GM18502 (cell line): ENCODE measurements around the gene MR1.
A peak's percentile ranks its signal among the peaks of the same experiment; 100 is the strongest.

Source experiments
- ATAC-seq: cut with Tn5 transposase; IDR thresholded peaks from one replicate; pipeline ENCODE4 v1.9.1; 2021; ENCODE audit warnings: mild to moderate bottlenecking; ENCODE audit not compliant: unreplicated experiment, poor library complexity

MR1 gene

DNA sequence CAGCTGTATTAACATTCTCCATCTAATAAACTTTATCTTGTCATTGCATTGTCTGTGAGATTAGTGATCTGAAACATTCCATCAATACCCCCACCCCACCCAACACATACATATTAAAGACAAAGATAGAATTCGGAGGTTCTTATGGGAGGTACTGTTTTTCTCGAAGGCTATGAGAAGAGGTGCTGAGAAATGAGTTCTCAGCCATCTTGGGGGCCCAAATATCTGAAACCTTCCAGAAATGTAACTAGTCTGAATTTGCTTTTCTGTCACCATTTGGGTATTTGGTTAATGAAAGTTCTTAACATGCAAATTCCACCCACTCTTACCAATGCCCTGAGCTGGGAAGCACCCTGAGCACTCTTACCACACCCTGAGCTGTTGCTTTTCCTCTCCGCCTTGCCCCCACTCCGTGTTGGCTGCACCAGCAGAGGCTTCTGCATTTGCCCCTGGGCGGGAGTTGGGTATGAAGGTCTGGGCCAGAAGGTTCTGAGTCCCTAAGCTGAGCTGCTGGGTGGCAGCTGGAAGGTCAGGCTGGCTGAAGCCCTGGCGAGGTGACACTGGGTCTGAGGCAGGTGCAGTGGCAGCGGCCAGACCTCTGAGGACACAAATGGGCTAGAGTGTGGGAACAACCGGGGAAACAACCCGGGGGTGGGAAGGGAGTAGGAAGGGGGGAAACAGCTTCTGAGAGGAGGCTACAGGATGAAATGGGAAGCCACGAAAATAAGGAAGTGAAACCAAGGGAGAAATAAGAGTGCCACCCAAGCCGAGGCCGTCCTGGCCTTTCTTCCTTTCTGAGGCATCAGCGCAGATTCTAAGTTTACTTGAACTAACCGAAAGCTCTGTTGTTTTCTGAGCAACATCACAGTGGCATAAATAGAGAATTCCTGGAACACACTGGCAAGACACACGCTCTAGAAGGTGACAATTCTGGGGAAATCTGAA is 28.4 kb downstream of the MR1 start:
- peak; percentile 87 for ATAC-seq

DNA sequence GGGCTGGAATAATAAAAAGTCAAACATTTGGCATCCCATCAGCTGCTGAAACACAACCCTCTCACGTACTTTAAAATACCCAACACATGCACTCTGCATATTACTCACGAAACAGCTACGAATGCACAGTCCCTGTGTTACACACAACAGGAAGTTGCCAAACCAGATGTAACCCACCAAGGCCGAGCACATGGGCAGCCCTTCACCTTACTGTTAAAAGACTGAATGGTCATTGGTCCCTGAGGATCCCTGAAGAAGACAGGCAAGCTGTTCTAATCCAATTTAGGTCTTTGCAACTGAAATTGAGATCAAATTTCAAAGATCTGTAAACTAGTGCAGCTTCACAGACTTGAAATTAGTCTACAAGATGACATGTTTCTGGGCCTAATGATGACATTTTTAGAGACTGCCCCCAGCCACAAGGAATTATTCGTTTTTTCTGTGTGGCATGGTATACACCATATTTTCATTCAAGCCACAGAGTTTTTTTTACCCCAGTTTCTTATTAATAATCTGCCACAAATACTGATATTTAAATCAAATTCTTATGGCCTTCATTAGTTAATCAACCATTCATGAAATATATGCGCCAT is 29.1 kb downstream of the MR1 start:
- ATAC-seq: peak; percentile 77

DNA sequence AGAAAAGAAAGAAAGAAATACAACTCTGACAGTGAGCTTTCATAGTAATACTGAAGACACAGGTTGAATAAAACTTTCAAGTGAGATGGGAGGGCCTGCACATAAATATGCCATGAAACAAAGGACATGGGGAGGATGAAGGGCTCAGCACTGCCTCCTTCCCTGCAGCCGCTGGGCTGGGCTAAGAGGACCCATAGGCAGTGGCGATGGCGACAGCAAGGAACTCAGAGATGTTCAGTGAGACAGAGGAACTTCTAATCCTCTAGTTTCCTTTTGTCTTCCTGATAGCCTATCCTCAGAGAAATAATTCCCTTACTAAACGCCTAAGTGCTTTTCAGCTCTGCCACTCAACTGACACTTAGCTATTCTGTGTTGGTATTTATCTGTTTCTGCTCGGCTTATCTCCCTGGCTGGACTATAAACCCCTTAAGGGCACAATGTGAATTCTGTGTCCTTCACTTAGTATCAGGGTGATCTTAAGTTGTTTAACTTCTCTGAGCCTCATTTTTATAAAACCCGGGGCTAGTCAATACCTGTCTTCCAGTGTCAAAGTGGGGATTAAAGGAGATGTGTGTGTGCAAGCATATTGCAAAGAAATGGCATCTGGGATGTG is 30.3 kb downstream of the MR1 start:
- ATAC-seq: no peak

DNA sequence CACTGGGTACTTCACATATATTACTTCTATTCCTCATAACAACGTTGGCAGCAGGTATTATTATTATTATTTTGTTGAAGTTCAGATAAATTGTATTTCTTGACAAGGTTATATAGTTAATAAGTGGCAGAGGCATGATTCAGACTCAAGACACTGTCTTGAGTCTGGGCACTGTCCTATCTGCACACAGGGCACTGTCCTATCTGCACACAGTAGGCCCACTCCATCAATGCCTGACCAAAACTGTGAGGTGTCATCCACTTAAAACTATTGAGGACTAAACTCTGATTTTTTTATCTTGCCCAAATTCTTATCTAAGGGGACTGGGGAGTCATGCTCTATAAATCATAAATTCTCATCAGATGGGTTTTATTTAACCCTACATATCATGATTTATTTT is 30.9 kb downstream of the MR1 start:
- ATAC-seq: no peak

DNA sequence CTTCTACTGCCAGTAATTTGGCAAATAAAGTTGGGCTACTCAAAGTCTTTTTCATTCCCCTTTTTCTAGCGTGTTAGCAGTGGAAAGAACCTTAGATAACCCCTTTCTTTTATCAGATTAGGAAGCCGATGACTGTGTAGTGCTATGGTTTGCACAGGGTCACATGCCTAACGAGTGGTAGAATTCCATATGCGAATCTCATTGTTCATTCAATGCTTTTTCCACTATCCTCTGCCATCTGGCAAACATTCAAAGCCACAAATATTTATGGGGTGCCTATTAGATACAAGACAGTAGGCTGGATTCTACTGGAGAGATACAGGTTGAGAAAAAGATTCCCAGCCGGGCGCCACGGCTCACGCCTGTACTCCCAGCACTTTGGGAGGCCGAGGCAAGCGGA is 39.9 kb downstream of the MR1 start:
- ATAC-seq: no peak

DNA sequence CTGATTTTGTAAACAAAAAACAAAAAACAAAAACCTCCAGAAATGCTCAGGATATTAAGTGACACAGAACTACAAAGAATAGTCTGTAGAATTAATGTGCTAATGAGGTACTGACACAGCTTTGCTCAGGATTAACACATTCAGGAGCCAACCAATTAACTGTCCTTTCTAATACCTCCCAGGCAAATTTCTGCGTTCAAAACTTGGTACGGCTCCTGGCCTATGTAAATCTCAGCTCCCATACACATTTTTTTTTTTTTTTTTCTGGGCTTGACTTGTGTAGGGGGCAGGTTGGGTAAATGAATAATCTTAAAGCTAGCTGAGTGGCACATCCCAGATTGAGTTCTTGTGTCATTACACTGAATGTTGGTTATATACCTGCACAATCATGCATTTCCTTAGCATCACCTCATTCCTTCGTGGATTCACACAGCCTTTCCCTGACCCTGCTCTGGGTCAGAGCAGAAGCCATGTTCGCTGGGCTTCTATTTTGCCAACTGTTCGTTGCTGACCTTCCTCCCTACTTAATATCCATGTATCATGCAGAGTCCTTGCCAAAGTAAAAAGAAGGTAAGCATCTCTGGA is 42.1 kb downstream of the MR1 start:
- no peak for ATAC-seq

DNA sequence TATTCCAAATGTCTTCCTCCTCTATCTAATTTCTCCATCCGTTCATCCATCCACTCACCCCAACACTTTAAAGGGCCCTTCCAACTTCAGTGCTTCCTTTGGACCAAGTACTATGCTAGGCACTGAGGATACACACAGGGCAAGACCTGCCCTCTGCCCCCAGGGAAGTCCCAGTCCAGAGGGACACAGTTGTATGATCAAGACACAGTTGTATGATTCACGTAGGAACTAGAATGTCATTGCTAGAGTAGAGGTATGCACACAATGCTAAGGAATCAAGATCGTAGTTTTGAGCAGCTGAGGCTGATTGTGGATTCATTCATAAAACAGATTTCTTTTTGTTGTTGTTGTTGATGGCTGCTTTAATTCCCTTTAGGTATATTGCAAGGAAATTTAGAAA is 43.1 kb downstream of the MR1 start:
- no peak for ATAC-seq

DNA sequence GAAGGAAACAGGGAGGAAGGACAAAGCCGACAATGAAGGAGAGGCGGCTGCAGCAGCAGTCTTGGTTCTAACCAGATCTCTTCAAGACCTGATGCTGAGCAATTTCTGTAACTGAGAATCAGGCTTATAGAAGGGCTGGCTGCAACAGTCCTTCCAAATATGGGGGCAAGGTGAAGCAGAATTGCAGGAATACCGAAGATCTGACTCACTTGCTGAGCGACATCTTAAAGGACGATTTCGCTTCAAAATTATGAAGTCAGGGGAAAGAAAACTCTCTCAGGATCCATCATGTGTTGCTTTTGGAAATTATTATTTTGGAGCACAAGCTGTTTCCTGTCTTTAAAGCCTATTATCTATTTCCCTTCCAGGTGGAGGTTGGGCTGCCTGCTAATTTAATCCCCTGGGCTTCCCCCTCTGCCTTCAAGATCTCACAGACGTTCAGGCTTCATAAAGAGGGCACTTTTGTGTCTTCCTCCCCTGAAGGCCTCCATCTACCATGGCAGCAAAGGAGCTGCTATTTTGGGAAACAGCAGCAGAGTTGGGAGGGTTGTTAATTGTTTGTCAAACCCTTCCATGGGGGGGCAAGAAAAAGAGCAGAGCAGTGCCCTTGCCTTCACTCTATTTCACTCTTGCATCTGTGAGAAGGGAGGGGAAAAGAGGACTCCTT is 43.9 kb downstream of the MR1 start:
- ATAC-seq: no peak

DNA sequence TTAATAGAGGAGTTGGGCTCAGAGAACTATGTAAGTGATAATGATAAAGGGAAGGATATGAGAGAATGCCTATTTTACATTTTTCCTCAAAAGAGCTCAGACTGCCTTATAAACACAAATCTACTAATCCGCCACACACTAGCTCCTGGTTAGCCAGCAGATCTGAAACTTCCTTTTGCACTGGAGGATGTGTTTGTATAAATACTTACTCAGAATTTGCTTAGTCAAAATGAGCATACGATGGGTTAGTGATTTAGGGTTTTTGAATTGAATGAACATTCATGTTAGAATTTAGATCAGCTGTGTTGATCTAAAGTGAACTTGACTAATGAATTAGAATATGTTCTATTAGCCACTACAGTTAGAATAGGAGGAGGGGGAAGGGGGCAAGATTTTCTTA is 45.6 kb downstream of the MR1 start:
- ATAC-seq: no peak

DNA sequence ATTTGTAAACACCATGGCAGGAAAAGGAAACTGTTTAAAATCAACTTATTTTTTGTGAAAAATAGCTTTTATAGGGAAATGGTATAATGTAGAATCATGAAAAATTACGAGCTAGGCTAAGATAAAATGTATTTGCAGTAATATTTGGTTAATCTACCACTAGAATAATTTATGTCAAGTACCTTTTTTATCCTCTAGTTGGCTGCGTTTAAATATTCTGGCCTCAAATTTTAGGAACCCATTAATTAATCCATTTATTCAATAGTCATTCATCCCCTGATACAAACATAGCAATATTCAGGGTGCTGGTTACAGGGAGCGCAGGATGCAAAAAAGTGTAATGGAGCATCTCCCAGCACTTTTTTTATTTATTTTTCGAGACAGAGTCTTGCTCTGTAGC is 46.1 kb downstream of the MR1 start:
- ATAC-seq: no peak

DNA sequence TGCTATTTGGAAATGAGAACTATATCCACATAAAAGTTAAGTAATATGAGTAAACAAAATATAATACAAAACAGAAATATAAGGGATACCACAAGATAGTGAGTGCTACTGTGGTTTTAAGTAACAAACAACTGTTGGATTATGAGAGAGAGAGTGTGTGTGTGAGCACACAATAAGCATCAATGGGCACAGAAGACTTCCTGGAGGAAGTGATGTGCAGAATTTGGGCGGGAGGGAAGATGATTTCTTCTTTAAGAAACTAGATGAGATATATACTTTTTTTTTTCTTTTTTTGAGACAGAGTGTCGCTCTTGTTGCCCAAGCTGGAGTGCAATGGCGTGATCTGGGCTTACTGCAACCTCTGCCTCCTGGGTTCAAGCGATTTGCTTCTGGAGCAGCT is 46.8 kb downstream of the MR1 start:
- no peak for ATAC-seq

DNA sequence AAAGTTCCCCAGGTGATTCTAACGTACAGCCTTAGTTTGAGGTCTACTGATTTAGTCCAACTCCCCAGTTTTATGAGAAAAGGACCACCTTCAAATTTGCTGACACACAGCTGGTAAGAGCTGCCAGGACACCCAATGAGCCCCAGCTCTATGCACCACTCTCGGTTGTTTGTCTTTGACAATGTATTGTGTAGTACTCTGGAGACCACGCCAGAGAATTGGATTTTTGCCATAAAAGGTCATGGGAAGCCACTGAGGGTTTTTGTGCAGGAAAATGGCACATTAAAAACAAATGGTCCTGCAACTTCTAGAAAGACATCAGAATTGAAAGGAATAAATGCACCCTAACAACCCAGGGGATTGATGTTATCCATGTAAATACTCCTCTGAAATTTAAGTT is 47.6 kb downstream of the MR1 start:
- no peak for ATAC-seq

DNA sequence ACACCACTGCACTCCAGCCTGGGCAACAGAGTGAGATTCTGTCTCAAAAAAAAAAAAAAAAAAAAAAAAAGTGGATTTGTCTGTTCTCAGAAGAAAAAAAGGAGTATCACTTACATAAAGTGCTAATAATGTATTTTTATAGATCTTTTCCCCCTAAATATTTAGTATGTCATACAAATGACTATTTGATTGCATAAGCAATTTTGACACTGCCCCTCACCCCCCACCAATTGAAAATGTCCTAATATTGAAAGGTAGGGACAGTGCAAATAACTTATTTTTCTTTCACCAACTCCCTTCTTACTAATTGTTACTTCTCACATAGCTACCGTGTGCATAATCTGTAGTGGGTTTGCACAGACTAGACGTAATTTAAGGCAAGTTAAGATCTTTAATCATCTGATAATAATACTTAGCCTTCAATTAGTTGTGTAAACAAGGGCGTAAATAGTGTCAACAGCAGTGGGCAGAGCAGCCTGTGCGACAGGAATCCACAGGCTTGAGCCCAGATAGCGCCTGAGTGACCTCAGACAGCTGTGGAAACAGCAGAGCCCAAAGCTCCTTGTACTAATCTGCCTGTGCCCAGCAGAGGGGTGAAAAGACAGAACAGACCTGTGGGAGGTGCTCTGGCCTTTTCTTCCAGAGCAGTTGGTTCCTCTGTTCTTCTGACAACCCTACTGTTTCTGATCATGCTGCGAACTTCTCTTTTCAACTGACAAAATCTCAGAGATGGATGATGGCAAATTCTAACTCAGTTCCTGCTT is 50.2 kb downstream of the MR1 start:
- ATAC-seq: peak; percentile 41

DNA sequence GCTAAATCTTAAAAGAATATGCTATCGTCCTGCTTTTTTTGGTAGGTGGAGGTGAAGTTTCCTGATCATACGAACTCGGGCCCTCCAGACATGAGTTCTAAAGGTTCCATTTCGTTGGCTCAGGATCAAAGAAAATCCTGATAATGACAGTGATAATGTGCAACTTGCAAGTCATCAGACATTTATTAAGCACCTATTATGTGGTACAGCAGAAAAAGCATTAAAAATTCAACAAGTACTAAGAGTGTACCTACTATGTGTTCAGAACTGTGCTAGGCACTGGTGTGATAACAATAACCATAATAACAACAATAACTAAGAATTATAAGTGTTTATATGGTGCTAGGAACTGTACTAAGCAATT is 50.8 kb downstream of the MR1 start:
- ATAC-seq: no peak

DNA sequence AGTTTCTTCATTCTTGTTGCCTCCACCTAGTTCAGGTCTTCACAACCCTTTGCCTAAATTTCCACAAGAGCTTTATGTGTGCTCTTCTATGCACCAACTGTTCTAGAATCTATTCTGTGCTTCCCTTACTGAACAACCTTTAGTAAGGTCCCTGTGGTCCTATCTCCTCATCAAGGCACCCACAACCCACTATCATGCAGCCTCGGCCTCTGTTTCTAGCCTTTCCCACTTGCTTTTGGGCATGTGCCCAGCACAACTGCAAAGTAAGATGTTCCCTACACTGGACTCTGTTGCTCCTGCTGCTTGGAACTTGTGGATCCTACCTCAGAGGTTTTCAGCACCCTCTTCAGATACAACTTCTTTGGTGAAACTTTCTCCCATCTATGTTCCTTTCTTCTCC is 52.3 kb downstream of the MR1 start:
- no peak for ATAC-seq

DNA sequence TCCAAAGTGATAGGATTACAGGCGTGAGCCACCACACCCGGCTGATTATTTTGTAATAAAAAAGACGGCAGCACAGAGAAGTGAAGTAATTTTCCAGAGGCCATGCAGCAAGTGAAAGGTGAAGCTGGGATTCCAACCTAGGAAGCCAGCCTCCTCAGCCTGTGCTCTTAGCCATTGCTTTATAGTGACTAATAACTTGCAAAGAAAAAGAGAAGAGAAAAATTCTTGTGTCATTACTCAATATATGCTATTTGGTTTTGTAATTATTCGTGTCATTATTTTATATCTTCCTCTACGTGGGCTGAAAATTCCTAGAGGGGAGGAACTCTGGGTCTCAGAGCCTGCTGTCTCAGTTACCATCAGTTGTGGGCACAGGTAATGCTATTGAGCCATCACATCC is 53.1 kb downstream of the MR1 start:
- no peak for ATAC-seq

DNA sequence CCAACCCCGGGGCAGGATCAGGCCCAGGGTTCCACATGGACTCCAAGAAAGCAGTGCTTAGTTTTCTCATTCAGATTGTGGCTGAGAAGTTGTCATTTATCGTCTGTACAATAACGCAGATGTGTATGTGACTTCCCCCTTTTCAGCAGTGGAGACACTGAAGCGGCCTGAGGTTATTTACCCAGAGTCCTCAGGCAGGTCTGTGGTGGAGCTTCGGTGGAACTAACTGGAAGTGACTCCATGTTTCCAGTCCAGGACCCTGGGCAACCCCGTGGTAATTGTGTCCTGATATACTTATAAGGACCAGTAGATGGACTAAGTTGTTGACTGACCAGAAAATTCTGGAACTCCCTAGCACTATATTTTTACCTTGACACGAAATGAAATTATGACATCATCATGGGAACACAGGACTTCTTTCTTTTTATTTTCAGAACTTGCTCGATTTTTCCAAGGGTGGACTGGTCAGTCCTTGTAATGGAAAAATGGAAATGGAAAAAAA is 53.7 kb downstream of the MR1 start:
- ATAC-seq: no peak

DNA sequence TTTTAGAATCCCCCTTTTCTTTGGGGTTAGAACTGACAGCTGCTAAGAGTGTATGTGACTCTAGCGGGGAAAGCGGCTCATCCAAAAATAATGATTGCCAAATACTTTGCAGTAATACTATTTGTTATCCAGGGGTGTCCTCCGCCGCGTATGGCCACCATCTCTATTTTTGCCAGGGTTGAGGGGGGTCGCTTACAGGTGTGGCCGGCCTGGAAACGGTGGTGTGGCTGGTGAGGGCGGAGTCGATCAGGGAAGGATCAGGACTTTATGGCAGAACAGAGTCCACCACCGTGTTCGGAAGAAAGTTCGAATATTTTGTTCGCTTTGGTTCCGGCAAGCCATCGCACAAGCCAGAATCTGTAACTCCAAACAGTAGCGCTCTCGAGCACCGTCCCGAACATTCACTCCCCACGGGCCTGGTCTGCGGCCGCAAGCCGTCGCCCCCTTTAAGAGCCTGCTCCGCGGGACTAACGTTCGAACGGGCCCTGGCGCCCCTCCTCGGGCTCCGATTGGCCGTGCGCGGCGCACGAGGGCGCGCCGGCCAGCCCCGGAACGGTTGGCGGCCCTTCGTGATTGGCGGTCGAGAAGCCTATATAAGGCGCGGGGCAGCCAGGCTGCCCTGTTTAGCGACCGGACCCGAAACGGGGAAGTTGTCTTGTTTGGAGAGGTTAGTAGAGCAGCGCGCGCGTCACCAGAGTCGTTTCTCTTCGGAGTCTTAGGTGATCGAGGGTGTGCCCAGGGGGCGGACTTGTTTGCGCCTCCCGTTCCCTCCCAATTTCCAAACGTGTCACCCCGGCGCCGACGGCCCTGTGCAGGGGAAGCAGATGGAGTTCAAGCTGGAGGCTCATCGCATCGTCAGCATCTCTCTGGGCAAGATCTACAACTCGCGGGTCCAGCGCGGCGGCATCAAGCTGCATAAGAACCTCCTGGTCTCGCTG is 54.6 kb downstream of the MR1 start, which contains the start of gene IER5:
TSS of gene IER5 (plus strand) at position 622 of the 938 bp plus-strand sequence. CDS start at position 825, 203 bp downstream.
- peak; percentile 69 for ATAC-seq
